HG03045 (cell line): ENCODE measurements around the gene MAGEB4.

Experiments used
- ATAC-seq: cut with Tn5 transposase; IDR thresholded peaks from one replicate; pipeline ENCODE4 v1.9.1; 2021; ENCODE audit warnings: mild to moderate bottlenecking, moderate library complexity; ENCODE audit not compliant: unreplicated experiment

MAGEB4 gene

GRCh38 chrX:30283456-30284200, 41.8 kb downstream of the MAGEB4 start:
- ATAC-seq = no peak
